WTC11 (cell line): ENCODE results near the gene STK24. TPM values are rescaled to one million over a fixed set of nuclear protein-coding genes. Genes with fewer than 3 reads are reported as not detected.

Experiments
- CREB1 ChIP-seq: sonication (generic); formaldehyde crosslinking; IDR thresholded peaks from 2 replicates; pipeline ENCODE4 v1.8.0; 2023; ENCODE audit warnings: mild to moderate bottlenecking, missing genetic modification reagents
- CREM ChIP-seq: sonication (generic); formaldehyde crosslinking; IDR thresholded peaks from 2 replicates; pipeline ENCODE4 v1.8.1; 2022; ENCODE audit warnings: mild to moderate bottlenecking, missing genetic modification reagents, moderate library complexity
- E2F4 ChIP-seq: sonication (generic); formaldehyde crosslinking; IDR thresholded peaks from 2 replicates; pipeline ENCODE4 v1.8.1; 2022; ENCODE audit warnings: low read depth, mild to moderate bottlenecking, moderate library complexity, missing genetic modification reagents, borderline replicate concordance
- ESRRA ChIP-seq: sonication (generic); formaldehyde crosslinking; IDR thresholded peaks from 2 replicates; pipeline ENCODE4 v1.8.1; 2022; ENCODE audit warnings: mild to moderate bottlenecking, missing genetic modification reagents, borderline replicate concordance
- FOXJ3 ChIP-seq: sonication (generic); formaldehyde crosslinking; IDR thresholded peaks from 2 replicates; pipeline ENCODE4 v1.9.0; 2021; ENCODE audit warnings: missing genetic modification reagents, mild to moderate bottlenecking, borderline replicate concordance
- GTF2I ChIP-seq: fragments of 250-450 bp; sonication (Bioruptor Pico); conservative IDR thresholded peaks from 2 replicates; pipeline ENCODE4 v1.4.0; 2021; ENCODE audit warnings: mild to moderate bottlenecking
- IRF2 ChIP-seq: sonication (generic); formaldehyde crosslinking; IDR thresholded peaks from 2 replicates; pipeline ENCODE4 v1.8.0; 2022; ENCODE audit warnings: low read depth, missing genetic modification reagents, borderline replicate concordance
- NFYB ChIP-seq: sonication (generic); formaldehyde crosslinking; conservative IDR thresholded peaks from 2 replicates; pipeline ENCODE4 v1.8.0; 2022; ENCODE audit warnings: low read depth, missing genetic modification reagents
- NR2C2 ChIP-seq: sonication (generic); formaldehyde crosslinking; IDR thresholded peaks from 2 replicates; pipeline ENCODE4 v1.8.0; 2022; ENCODE audit warnings: mild to moderate bottlenecking, missing genetic modification reagents
- NR3C1 ChIP-seq: sonication (generic); formaldehyde crosslinking; conservative IDR thresholded peaks from 2 replicates; pipeline ENCODE4 v1.8.1; 2023; ENCODE audit warnings: low read depth, mild to moderate bottlenecking, missing genetic modification reagents
- OVOL2 ChIP-seq: fragments of 250-450 bp; sonication (Bioruptor Pico); IDR thresholded peaks from 2 replicates; pipeline ENCODE4 v1.9.0; 2021; ENCODE audit warnings: mild to moderate bottlenecking, borderline replicate concordance
- SMAD3 ChIP-seq: sonication (generic); formaldehyde crosslinking; IDR thresholded peaks from 2 replicates; pipeline ENCODE4 v1.8.0; 2022; ENCODE audit warnings: missing genetic modification reagents, mild to moderate bottlenecking, borderline replicate concordance
- TEAD4 ChIP-seq: sonication (generic); formaldehyde crosslinking; IDR thresholded peaks from 2 replicates; pipeline ENCODE4 v1.8.0; 2022; ENCODE audit warnings: mild to moderate bottlenecking, missing genetic modification reagents
- ZNF121 ChIP-seq: sonication (generic); formaldehyde crosslinking; IDR thresholded peaks from 2 replicates; pipeline ENCODE4 v1.8.0; 2023; ENCODE audit warnings: missing genetic modification reagents
- ZNF138 ChIP-seq: sonication (generic); formaldehyde crosslinking; conservative IDR thresholded peaks from 2 replicates; pipeline ENCODE4 v1.8.1; 2022; ENCODE audit warnings: mild to moderate bottlenecking, moderate library complexity, missing genetic modification reagents
- ZNF232 ChIP-seq: sonication (generic); formaldehyde crosslinking; IDR thresholded peaks from 2 replicates; pipeline ENCODE4 v1.8.0; 2022; ENCODE audit warnings: mild to moderate bottlenecking, missing genetic modification reagents
- ZNF423 ChIP-seq: fragments of 250-450 bp; sonication (Bioruptor Pico); IDR thresholded peaks from 2 replicates; pipeline ENCODE4 v2.1.2; 2022; ENCODE audit warnings: mild to moderate bottlenecking, moderate library complexity
- ZNF671 ChIP-seq: fragments of 250-450 bp; sonication (Bioruptor Pico); IDR thresholded peaks from 2 replicates; pipeline ENCODE4 v1.8.0; 2021; ENCODE audit warnings: mild to moderate bottlenecking
- total RNA-seq: library from RNA; stranded (reverse); gene quantifications from 3 replicates; pipeline ENCODE4 v1.2.3, GENCODE V29; 2021
- TF ChIP-seq, protein P1 (sequence below): sonication (generic); formaldehyde crosslinking; IDR thresholded peaks from 2 replicates; pipeline ENCODE4 v1.8.1; 2022; ENCODE audit warnings: missing genetic modification reagents, borderline replicate concordance
- TF ChIP-seq, protein P2 (sequence below): sonication (generic); formaldehyde crosslinking; IDR thresholded peaks from 2 replicates; pipeline ENCODE4 v1.8.0; 2023; ENCODE audit warnings: missing genetic modification reagents
- TF ChIP-seq, protein P3 (sequence below): sonication (generic); formaldehyde crosslinking; IDR thresholded peaks from 2 replicates; pipeline ENCODE4 v1.8.0; 2023; ENCODE audit warnings: missing genetic modification reagents, mild to moderate bottlenecking, borderline replicate concordance
- TF ChIP-seq, protein P4 (sequence below): sonication (generic); formaldehyde crosslinking; IDR thresholded peaks from 2 replicates; pipeline ENCODE4 v1.8.0; 2023; ENCODE audit warnings: mild to moderate bottlenecking, missing genetic modification reagents
- TF ChIP-seq, protein P5 (sequence below): sonication (generic); formaldehyde crosslinking; IDR thresholded peaks from 2 replicates; pipeline ENCODE4 v1.8.0; 2022; ENCODE audit warnings: mild to moderate bottlenecking, missing genetic modification reagents
- TF ChIP-seq, protein P6 (sequence below): fragments of 250-450 bp; sonication (Bioruptor Pico); IDR thresholded peaks from 2 replicates; pipeline ENCODE4 v1.9.0; 2021; ENCODE audit warnings: mild to moderate bottlenecking
- TF ChIP-seq, protein P7 (sequence below): sonication (generic); formaldehyde crosslinking; IDR thresholded peaks from 2 replicates; pipeline ENCODE4 v1.8.1; 2022; ENCODE audit warnings: low read depth, missing genetic modification reagents, borderline replicate concordance

Gene STK24
- total RNA-seq, 1 experiment from 2014 or later, result 138 TPM

DNA sequence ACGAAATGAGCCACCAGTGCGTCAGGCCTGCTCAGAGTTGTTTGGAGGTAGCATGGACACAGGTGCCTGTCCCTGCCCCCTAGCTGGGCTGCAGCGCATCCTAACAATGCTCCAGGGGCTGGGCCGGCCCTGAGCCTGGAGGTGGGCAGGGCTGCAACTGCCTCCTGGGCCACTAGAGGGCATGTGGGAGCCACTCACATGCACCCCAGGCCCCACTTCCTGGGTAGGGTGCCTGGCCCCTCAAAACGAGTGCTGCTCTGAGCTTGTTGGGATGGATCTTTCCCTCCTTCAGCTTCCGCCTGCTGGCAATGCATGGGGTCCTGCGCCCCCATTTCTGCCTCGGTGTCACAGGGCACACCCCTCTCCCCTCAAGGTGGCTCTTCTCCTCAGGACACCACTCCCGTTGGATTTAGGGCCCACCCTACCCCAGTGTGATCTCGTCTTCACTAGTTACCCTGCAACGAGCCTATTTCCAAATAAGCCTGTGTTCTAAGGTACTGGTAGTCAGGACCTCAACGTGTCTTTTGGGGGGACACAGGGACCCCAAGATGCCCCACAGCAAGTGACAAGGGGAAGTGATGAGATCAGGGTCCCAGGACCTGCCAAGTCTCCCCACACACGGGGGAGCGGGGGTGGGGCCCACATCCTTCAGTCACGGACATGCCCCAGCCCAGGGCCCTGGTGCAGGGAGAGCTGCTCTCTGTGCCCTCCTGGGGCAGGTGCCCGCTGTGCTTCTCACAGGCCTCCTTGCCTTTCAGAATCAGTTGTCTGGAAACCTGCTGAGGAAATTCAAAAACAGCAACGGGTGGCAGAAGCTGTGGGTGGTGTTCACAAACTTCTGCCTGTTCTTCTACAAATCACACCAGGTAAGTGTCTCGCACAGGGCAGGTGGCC is 131.3 kb downstream of the STK24 start (continued):
- TF ChIP-seq, protein P1, sequence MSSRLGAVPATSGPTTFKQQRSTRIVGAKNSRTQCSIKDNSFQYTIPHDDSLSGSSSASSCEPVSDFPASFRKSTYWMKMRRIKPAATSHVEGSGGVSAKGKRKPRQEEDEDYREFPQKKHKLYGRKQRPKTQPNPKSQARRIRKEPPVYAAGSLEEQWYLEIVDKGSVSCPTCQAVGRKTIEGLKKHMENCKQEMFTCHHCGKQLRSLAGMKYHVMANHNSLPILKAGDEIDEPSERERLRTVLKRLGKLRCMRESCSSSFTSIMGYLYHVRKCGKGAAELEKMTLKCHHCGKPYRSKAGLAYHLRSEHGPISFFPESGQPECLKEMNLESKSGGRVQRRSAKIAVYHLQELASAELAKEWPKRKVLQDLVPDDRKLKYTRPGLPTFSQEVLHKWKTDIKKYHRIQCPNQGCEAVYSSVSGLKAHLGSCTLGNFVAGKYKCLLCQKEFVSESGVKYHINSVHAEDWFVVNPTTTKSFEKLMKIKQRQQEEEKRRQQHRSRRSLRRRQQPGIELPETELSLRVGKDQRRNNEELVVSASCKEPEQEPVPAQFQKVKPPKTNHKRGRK, result no peak
- TF ChIP-seq NFYB (CRISPR knock-in tag) (no peak), CREB1 (CRISPR knock-in tag) (no peak), NR3C1 (CRISPR knock-in tag) (no peak), FOXJ3 (CRISPR knock-in tag) (no peak), ESRRA (CRISPR knock-in tag) (no peak), CREM (no peak), NR2C2 (CRISPR knock-in tag) (no peak), OVOL2 (CRISPR knock-in tag) (no peak), ZNF138 (no peak), ZNF232 (CRISPR knock-in tag) (no peak), IRF2 (CRISPR knock-in tag) (no peak), SMAD3 (CRISPR knock-in tag) (no peak), GTF2I (no peak), ZNF671 (CRISPR knock-in tag) (no peak), TEAD4 (CRISPR knock-in tag) (no peak), E2F4 (CRISPR knock-in tag) (no peak), ZNF423 (CRISPR knock-in tag) (peak; percentile 69), ZNF121 (no peak)
- TF ChIP-seq, protein P2, sequence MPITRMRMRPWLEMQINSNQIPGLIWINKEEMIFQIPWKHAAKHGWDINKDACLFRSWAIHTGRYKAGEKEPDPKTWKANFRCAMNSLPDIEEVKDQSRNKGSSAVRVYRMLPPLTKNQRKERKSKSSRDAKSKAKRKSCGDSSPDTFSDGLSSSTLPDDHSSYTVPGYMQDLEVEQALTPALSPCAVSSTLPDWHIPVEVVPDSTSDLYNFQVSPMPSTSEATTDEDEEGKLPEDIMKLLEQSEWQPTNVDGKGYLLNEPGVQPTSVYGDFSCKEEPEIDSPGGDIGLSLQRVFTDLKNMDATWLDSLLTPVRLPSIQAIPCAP, result no peak
- TF ChIP-seq, protein P3, sequence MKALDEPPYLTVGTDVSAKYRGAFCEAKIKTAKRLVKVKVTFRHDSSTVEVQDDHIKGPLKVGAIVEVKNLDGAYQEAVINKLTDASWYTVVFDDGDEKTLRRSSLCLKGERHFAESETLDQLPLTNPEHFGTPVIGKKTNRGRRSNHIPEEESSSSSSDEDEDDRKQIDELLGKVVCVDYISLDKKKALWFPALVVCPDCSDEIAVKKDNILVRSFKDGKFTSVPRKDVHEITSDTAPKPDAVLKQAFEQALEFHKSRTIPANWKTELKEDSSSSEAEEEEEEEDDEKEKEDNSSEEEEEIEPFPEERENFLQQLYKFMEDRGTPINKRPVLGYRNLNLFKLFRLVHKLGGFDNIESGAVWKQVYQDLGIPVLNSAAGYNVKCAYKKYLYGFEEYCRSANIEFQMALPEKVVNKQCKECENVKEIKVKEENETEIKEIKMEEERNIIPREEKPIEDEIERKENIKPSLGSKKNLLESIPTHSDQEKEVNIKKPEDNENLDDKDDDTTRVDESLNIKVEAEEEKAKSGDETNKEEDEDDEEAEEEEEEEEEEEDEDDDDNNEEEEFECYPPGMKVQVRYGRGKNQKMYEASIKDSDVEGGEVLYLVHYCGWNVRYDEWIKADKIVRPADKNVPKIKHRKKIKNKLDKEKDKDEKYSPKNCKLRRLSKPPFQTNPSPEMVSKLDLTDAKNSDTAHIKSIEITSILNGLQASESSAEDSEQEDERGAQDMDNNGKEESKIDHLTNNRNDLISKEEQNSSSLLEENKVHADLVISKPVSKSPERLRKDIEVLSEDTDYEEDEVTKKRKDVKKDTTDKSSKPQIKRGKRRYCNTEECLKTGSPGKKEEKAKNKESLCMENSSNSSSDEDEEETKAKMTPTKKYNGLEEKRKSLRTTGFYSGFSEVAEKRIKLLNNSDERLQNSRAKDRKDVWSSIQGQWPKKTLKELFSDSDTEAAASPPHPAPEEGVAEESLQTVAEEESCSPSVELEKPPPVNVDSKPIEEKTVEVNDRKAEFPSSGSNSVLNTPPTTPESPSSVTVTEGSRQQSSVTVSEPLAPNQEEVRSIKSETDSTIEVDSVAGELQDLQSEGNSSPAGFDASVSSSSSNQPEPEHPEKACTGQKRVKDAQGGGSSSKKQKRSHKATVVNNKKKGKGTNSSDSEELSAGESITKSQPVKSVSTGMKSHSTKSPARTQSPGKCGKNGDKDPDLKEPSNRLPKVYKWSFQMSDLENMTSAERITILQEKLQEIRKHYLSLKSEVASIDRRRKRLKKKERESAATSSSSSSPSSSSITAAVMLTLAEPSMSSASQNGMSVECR, result no peak
- TF ChIP-seq, protein P4, sequence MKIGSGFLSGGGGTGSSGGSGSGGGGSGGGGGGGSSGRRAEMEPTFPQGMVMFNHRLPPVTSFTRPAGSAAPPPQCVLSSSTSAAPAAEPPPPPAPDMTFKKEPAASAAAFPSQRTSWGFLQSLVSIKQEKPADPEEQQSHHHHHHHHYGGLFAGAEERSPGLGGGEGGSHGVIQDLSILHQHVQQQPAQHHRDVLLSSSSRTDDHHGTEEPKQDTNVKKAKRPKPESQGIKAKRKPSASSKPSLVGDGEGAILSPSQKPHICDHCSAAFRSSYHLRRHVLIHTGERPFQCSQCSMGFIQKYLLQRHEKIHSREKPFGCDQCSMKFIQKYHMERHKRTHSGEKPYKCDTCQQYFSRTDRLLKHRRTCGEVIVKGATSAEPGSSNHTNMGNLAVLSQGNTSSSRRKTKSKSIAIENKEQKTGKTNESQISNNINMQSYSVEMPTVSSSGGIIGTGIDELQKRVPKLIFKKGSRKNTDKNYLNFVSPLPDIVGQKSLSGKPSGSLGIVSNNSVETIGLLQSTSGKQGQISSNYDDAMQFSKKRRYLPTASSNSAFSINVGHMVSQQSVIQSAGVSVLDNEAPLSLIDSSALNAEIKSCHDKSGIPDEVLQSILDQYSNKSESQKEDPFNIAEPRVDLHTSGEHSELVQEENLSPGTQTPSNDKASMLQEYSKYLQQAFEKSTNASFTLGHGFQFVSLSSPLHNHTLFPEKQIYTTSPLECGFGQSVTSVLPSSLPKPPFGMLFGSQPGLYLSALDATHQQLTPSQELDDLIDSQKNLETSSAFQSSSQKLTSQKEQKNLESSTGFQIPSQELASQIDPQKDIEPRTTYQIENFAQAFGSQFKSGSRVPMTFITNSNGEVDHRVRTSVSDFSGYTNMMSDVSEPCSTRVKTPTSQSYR (CRISPR knock-in tag), result no peak
- TF ChIP-seq, protein P5, sequence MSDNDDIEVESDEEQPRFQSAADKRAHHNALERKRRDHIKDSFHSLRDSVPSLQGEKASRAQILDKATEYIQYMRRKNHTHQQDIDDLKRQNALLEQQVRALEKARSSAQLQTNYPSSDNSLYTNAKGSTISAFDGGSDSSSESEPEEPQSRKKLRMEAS, result no peak
- TF ChIP-seq, protein P6, sequence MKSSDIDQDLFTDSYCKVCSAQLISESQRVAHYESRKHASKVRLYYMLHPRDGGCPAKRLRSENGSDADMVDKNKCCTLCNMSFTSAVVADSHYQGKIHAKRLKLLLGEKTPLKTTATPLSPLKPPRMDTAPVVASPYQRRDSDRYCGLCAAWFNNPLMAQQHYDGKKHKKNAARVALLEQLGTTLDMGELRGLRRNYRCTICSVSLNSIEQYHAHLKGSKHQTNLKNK (CRISPR knock-in tag), result no peak
- TF ChIP-seq, protein P7, sequence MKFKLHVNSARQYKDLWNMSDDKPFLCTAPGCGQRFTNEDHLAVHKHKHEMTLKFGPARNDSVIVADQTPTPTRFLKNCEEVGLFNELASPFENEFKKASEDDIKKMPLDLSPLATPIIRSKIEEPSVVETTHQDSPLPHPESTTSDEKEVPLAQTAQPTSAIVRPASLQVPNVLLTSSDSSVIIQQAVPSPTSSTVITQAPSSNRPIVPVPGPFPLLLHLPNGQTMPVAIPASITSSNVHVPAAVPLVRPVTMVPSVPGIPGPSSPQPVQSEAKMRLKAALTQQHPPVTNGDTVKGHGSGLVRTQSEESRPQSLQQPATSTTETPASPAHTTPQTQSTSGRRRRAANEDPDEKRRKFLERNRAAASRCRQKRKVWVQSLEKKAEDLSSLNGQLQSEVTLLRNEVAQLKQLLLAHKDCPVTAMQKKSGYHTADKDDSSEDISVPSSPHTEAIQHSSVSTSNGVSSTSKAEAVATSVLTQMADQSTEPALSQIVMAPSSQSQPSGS, result no peak
